Measurements from ENCODE around the gene CACNA2D1.

Gene CACNA2D1

GRCh38 chr7:82210416-82211184, 233.0 kb downstream of the CACNA2D1 start:
- no peak overlapping the region for H3K4me3 ChIP-seq (replicated peaks; ENCODE audit: low read depth, low read length)
- no peak for DNase-seq (ENCODE audit: extremely low read depth, low read depth)
- TF ChIP-seq CTCF (IDR thresholded peaks at IDR 0.05; ENCODE audit: low read depth, low read length, missing control alignments): no peak

- no peak overlapping the region for H3K4me3 ChIP-seq (replicated peaks; ENCODE audit: low read depth, low read length)
- no peak for TF ChIP-seq CTCF (IDR thresholded peaks at IDR 0.05; ENCODE audit: low read depth, low read length, missing control alignments)
- DNase-seq (ENCODE audit: extremely low read depth, low read depth): no peak
Observed at GRCh38 chr7:82209179-82209747, 234.3 kb downstream of the CACNA2D1 start.

- TF ChIP-seq CTCF (IDR thresholded peaks at IDR 0.05; ENCODE audit: low read depth, low read length, missing control alignments): no peak
- peak; percentile 27 for DNase-seq (ENCODE audit: extremely low read depth, low read depth)
- no peak overlapping the region for H3K4me3 ChIP-seq (replicated peaks; ENCODE audit: low read depth, low read length)
Observed at GRCh38 chr7:82204694-82205093, 238.9 kb downstream of the CACNA2D1 start.

GRCh38 chr7:82202965-82203364, 240.6 kb downstream of the CACNA2D1 start:
- no peak for TF ChIP-seq CTCF (IDR thresholded peaks at IDR 0.05; ENCODE audit: low read depth, low read length, missing control alignments)

GRCh38 chr7:82202107-82202506, 241.5 kb downstream of the CACNA2D1 start:
- no peak for DNase-seq (ENCODE audit: extremely low read depth, low read depth)
- TF ChIP-seq CTCF (IDR thresholded peaks at IDR 0.05; ENCODE audit: low read depth, low read length, missing control alignments): no peak
- no peak overlapping the region for H3K4me3 ChIP-seq (replicated peaks; ENCODE audit: low read depth, low read length)

More at GRCh38 chr7:82202965-82203364, 240.6 kb downstream of the CACNA2D1 start:
- H3K4me3 ChIP-seq (replicated peaks; ENCODE audit: low read depth, low read length): no peak overlapping the region
- DNase-seq (ENCODE audit: extremely low read depth, low read depth): no peak

GRCh38 chr7:82200601-82201000, 243.0 kb downstream of the CACNA2D1 start:
- H3K4me3 ChIP-seq (replicated peaks; ENCODE audit: low read depth, low read length): no peak overlapping the region
- no peak for DNase-seq (ENCODE audit: extremely low read depth, low read depth)
- no peak for TF ChIP-seq CTCF (IDR thresholded peaks at IDR 0.05; ENCODE audit: low read depth, low read length, missing control alignments)
